Mesenchymal stem cell (in vitro differentiated cells and primary cell): ENCODE measurements around the gene STK32C.

Experiments used
- DNase-seq: peaks from one replicate; pipeline ENCODE4 v3.0.0-alpha.2; 2013
- H2AFZ ChIP-seq: one replicate; pipeline ENCODE4 v1.6.1; 2013; ENCODE audit warnings: low read depth, mild to moderate bottlenecking, control low read depth, inconsistent platforms, low read length, moderate library complexity
- H2AK5ac ChIP-seq: 2 replicates; pipeline ENCODE4 v1.6.1; 2013; ENCODE audit warnings: low read length, moderate library complexity, mild to moderate bottlenecking, inconsistent platforms; ENCODE audit not compliant: severe bottlenecking
- H2BK120ac ChIP-seq: one replicate; pipeline ENCODE4 v1.6.1; 2013; ENCODE audit warnings: low read depth, mild to moderate bottlenecking, inconsistent platforms, low read length, moderate library complexity
- H2BK12ac ChIP-seq, 2 experiments: one replicate each; pipeline ENCODE4 v1.6.1; 2013; ENCODE audit warnings: inconsistent platforms in 2 of 2, low read length in 2 of 2, mild to moderate bottlenecking in 2 of 2, moderate library complexity in 2 of 2, control low read depth in 1 of 2
- H2BK15ac ChIP-seq: one replicate; pipeline ENCODE4 v1.6.1; 2013; ENCODE audit warnings: mild to moderate bottlenecking, low read depth, inconsistent platforms; ENCODE audit not compliant: poor library complexity, severe bottlenecking
- H2BK5ac ChIP-seq: 2 replicates; pipeline ENCODE4 v1.6.1; 2013; ENCODE audit warnings: low read depth, mild to moderate bottlenecking, low read length, control low read depth, inconsistent platforms; ENCODE audit not compliant: poor library complexity, severe bottlenecking
- H3K14ac ChIP-seq, 2 experiments: one replicate each; pipeline ENCODE4 v1.6.1; 2013; ENCODE audit warnings: inconsistent platforms in 2 of 2, low read length in 2 of 2, control low read depth in 1 of 2, mild to moderate bottlenecking in 1 of 2, moderate library complexity in 1 of 2
- H3K18ac ChIP-seq, 2 experiments: one replicate each; pipeline ENCODE4 v1.6.1; 2013; ENCODE audit warnings: inconsistent platforms in 2 of 2, low read length in 2 of 2, control low read depth in 1 of 2, low read depth in 1 of 2, mild to moderate bottlenecking in 1 of 2
- H3K23ac ChIP-seq, 2 experiments: one replicate each; pipeline ENCODE4 v1.6.1; 2013; ENCODE audit warnings: inconsistent platforms in 2 of 2, low read length in 2 of 2, mild to moderate bottlenecking in 2 of 2, moderate library complexity in 2 of 2, control low read depth in 1 of 2
- H3K27ac ChIP-seq: 2 replicates; pipeline ENCODE4 v1.5.1; 2013; ENCODE audit warnings: mild to moderate bottlenecking, moderate library complexity, low read length, control low read depth, inconsistent platforms; ENCODE audit not compliant: poor library complexity, severe bottlenecking
- H3K27me3 ChIP-seq, 2 experiments: 2 replicates each; pipeline versions ENCODE4 v1.6.1 to v1.7.0; 2013; ENCODE audit warnings: low read length in 2 of 2, mild to moderate bottlenecking in 2 of 2, moderate library complexity in 2 of 2, control low read depth in 1 of 2, inconsistent platforms in 1 of 2; ENCODE audit not compliant: control insufficient read depth in 1 of 2, insufficient read depth in 1 of 2
- H3K36me3 ChIP-seq, 2 experiments: 2 replicates each; pipeline versions ENCODE4 v1.6.1 to v1.7.0; 2013; ENCODE audit warnings: low read length in 2 of 2, control low read depth in 1 of 2, inconsistent platforms in 1 of 2, low read depth in 1 of 2, mild to moderate bottlenecking in 1 of 2; ENCODE audit not compliant: insufficient read depth in 2 of 2, control insufficient read depth in 1 of 2
- H3K4ac ChIP-seq, 2 experiments: one replicate each; pipeline ENCODE4 v1.6.1; 2013; ENCODE audit warnings: inconsistent platforms in 2 of 2, low read length in 2 of 2, mild to moderate bottlenecking in 2 of 2, moderate library complexity in 2 of 2, control low read depth in 1 of 2, low read depth in 1 of 2
- H3K4me1 ChIP-seq: 2 replicates; pipeline ENCODE4 v1.6.1; 2013; ENCODE audit warnings: low read depth, low read length, control low read depth; ENCODE audit not compliant: control insufficient read depth, insufficient read depth
- H3K4me2 ChIP-seq: 2 replicates; pipeline ENCODE4 v1.6.1; 2013; ENCODE audit warnings: low read length, mild to moderate bottlenecking, inconsistent platforms; ENCODE audit not compliant: poor library complexity, severe bottlenecking
- H3K4me3 ChIP-seq, 2 experiments: 2 replicates each; pipeline versions ENCODE4 v1.5.1 to v1.7.0; 2013; ENCODE audit warnings: low read length in 2 of 2, mild to moderate bottlenecking in 2 of 2, control low read depth in 1 of 2, low read depth in 1 of 2; ENCODE audit not compliant: insufficient read depth in 1 of 2
- H3K79me1 ChIP-seq: replicated peaks from 2 replicates; pipeline ENCODE4 v1.6.1; 2013; ENCODE audit warnings: mild to moderate bottlenecking, control low read depth, low read length, inconsistent platforms; ENCODE audit not compliant: poor library complexity, severe bottlenecking
- H3K9ac ChIP-seq: 2 replicates; pipeline ENCODE4 v1.7.0; 2013; ENCODE audit warnings: mild to moderate bottlenecking, low read length, moderate library complexity
- H3K9me3 ChIP-seq: 2 replicates; pipeline ENCODE4 v1.7.0; 2013; ENCODE audit warnings: mild to moderate bottlenecking, low read length; ENCODE audit not compliant: control insufficient read depth
- H4K8ac ChIP-seq: one replicate; pipeline ENCODE4 v1.6.1; 2013; ENCODE audit warnings: inconsistent platforms, mild to moderate bottlenecking, low read length, moderate library complexity
- H4K91ac ChIP-seq: one replicate; pipeline ENCODE4 v1.6.1; 2013; ENCODE audit warnings: mild to moderate bottlenecking, low read length, inconsistent platforms
- WGBS: methylation state at CpG from one replicate; pipeline ENCODE4 v1.1.7; 2013; ENCODE audit warnings: mixed read lengths; 5-methylcytosine and 5-hydroxymethylcytosine counted together

The STK32C gene

DNA sequence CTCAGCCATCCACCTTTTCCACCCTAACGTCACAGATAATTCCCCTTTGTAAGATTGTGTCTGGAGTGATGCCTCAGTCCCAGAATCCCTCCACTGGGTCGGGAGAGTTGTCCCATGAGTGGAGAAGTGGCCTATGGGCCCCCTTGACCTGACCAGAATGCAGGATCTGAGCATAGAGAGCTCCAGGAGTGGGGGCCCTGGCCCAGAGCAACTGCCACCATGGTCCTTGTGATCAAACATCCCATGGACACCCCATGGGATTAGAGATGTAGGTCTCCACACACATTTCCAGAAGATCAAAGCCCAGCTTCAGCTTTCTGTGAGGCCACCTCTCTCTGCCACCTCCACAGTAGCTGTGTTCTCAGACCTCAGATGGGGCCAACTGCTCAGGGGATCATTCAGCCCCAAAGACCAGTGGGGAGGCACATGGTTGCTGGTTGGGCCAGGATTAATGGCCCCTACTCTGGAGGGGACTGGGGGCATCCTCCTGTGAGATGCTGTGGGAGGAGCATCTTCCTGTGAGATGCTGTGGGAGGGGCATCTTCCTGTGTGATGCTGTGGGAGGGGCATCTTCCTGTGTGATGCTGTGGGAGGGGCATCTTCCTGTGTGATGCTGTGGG lies 149.5 kb downstream of the STK32C start:
- no peak overlapping the region for H3K4me2 ChIP-seq
- H3K4me1 ChIP-seq: peaks cover 4% of the 10 kb centered on the region
- no peak overlapping the region for H3K27ac ChIP-seq
- H2BK5ac ChIP-seq: no peak overlapping the region
- H3K36me3 ChIP-seq: no peaks in the 10 kb centered on the region
- no peak overlapping the region for H2BK15ac ChIP-seq
- H3K79me1 ChIP-seq: no peaks in the 10 kb centered on the region
- no peak overlapping the region for H3K4me3 ChIP-seq
- H3K27me3 ChIP-seq: peaks cover 7 to 15% of the 10 kb centered on the region in 2 experiments
- WGBS: 72% methylated on average over 2 of the region's 2 CpGs
- DNase-seq: no peak
- H2AK5ac ChIP-seq: no peak overlapping the region
- no peak overlapping the region for H3K4ac ChIP-seq
- H4K91ac ChIP-seq: no peak overlapping the region
- no peak overlapping the region for H3K9ac ChIP-seq
- H4K8ac ChIP-seq: no peak overlapping the region
- no peak overlapping the region for H2BK120ac ChIP-seq
- no peak overlapping the region for H2BK12ac ChIP-seq
- H2AFZ ChIP-seq: no peak overlapping the region
- H3K14ac ChIP-seq: no peak overlapping the region
- H3K18ac ChIP-seq: no peak overlapping the region
- H3K23ac ChIP-seq: no peak overlapping the region
- no peaks in the 10 kb centered on the region for H3K9me3 ChIP-seq
